Stimulated activated naive CD4-positive, alpha-beta T cell treated with Interleukin-2 at 50 U/mL for 16 hours (primary cell): ENCODE results near the gene PPP2R5D.
"Not testable (repeated sequence)": the region's sequence is repeated elsewhere in the genome, so short reads cannot be mapped to it uniquely, and the experiment has no call there.

Source experiments
- DNase-seq: peaks from one replicate; lab custom pipeline; 2025; lab: John Stamatoyannopoulos, UW

The PPP2R5D gene

DNA sequence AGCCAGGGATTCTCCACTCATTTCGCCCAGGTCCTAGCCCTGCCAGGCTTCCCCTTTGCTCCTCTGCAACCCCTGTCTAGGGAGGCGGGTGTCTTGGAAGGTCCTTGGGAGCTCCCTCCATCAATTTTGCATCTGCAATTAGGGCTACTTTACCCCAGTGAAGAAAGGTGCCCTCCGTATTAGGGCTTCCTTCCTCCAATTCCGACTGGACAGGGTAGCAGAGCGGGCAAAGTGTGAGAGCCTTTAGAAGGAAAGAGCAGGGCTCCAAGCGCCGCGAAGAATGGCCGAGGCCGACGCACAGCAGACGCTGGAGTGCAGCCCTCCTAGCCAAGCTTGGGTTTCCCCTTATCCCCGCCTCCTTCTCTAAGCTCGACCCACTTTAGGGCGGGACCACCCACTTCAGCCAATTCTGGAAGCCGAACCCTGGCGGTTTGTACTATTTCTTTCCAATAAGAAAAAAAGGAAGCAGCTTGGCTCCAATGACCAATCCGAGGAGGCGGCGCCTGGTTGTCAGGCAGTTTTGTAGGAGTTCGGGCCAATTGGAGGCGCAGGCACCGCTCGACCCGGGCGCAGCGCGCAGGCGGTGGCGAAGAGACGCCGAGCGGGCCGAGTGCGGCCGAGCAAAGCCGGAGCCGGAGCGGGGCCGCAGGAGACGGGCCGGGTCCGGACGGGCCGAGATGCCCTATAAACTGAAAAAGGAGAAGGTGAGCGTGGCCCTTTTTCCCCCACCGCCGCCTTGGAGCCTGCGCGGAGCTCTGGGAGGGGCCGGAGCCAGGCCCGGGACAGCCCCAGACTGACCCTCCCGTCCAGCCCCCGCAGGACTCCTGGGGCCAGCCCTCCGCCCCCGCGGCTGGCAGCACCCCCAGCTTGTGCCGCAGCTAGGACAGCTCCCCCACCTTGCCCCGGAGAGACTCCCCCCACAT, at the start of gene PPP2R5D:
TSS of gene PPP2R5D (plus strand) at position 570 of the 923 bp plus-strand sequence. CDS start at position 678, 108 bp downstream.
- DNase-seq = peak; percentile 98

GRCh38 chr6:42935322-42935721, 49.0 kb upstream of the PPP2R5D start:
- DNase-seq = no peak

GRCh38 chr6:42936398-42936797, 48.0 kb upstream of the PPP2R5D start:
- DNase-seq = no peak

GRCh38 chr6:42937548-42938427, 46.6 kb upstream of the PPP2R5D start:
- no peak for DNase-seq

- no peak for DNase-seq
Measured at GRCh38 chr6:42938428-42938796, 46.0 kb upstream of the PPP2R5D start.

- no peak for DNase-seq
Measured at GRCh38 chr6:42938987-42939809, 45.2 kb upstream of the PPP2R5D start.

- no peak for DNase-seq
Measured at GRCh38 chr6:42939810-42940167, 44.6 kb upstream of the PPP2R5D start.

DNA sequence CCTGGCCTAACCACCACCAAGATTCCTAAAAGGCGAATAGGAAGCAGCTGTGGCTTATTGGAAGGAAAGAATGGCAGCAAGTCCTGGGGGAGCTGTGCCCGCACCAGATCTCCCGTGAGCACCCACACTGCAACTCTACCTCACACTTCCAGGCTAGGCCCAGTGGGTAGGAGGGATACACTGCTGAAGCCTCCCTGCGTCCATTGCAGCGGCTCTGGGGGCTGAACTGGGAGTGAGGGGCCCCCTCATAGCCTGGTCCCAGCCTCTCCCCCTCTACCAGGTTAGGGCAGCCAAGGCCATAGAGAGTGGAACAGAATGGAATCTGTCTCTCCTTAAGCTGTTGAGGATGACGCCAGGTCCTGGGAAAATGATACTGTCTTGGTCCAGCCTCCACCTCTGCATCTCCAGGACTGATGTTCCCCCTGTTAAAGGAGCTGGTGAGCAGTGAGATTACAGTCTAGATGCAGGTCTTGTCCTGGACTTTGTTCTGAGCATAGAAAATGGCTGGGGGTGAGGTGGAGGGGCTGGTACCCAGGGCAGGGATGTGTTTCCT, 43.8 kb upstream of the PPP2R5D start:
- DNase-seq = no peak

GRCh38 chr6:42941356-42941755, 43.0 kb upstream of the PPP2R5D start:
- DNase-seq = not testable (repeated sequence)

- no peak for DNase-seq
Measured at GRCh38 chr6:42942444-42942843, 41.9 kb upstream of the PPP2R5D start.

GRCh38 chr6:42947950-42948349, 36.4 kb upstream of the PPP2R5D start:
- DNase-seq = no peak

DNA sequence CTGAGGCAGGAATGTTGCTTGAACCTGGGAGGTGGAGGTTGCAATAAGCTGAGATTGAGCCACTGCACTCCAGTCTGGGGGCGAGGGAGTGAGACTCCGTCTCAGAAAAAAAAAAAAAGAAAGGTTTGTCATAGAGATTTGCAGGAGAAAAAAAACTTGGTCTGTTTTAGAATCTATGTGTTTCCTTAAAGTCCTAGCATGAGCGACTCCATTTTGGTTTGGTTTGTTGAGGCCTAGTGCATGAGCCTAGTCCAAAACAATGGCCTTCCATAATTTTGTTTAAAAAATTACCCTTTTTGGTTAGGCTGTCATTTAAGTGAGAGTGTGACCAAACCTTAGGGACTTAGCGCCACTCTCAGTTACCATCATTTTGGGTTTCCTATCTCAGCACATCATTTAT, 32.0 kb upstream of the PPP2R5D start:
- DNase-seq = no peak

GRCh38 chr6:42954405-42954804, 30.0 kb upstream of the PPP2R5D start:
- not testable (repeated sequence) for DNase-seq

- DNase-seq = no peak
Measured at GRCh38 chr6:42958125-42958524, 26.2 kb upstream of the PPP2R5D start.

DNA sequence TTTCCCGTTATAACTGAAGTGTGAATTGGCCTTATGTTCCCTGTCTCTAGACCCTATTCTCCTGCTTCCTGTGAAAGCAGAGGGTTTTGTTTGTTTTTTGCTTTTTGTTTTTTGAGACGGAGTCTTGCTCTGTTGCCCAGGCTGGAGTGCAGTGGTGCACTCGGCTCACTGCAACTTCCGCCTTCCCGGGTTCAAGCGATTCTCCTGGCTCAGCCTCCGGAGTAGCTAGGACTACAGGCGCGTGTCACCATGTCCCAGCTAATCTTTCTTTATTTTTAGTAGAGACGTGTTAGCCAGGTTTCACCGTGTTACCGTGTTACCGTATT, 24.5 kb upstream of the PPP2R5D start:
- DNase-seq = no peak

DNA sequence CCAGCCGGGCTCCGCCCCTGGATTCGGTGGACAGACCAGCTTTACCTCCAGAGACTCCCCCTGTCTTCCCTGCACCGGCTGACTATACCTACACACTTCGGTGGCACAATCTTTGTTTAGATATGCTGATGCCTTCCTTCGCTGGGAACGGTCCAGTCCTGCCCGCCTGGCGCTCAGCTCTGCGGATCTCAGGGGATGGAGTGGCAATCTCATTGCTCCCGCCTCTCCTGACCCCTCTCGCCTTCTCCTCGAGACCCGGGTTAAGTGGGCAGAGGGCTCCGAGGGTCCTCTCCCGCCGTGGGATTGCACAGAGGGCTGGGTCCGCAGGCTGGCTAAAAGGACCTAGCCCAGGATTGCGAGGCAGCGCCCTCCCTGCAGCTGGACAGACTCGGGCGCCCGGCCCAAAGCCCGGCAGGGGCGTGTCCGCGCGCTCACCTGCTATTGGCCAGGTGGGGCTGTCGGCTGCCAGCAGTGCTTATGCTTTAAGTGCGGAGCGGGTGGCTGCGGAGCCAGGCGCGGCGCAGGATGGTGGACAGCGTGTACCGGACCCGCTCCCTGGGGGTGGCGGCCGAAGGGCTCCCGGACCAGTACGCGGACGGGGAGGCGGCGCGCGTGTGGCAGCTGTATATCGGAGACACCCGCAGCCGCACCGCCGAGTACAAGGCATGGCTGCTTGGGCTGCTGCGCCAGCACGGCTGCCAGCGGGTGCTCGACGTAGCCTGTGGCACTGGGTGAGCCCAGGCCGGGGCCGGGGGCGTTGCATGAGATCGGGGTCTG, 23.9 kb upstream of the PPP2R5D start, which contains the start of gene GNMT:
TSS of gene GNMT (plus strand) at position 512 of the 777 bp plus-strand sequence. CDS start at position 526, 14 bp downstream.
- DNase-seq = no peak

DNA sequence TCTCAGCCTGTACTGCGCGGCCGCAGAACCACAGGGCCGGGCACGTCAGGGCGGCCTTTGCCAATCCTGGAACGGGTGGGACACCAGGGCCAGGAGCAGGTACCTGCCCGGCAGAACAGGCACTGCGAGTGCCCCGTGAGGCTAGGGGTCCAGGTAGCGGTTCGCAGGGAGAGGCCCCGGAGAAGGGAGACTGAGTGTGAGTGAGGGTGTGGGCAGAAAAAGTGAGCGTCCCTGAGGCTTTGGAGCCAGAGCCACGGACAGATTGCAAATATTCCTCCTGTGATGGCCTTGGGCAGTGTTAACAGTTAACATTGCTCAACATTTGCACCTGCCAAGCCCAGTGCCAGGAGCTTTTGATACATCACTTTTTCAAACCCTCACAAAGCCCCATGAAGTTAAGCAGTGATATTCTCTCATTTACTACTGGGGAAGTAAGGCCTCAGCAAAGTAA, 23.3 kb upstream of the PPP2R5D start:
- DNase-seq = no peak

- no peak for DNase-seq
Measured at GRCh38 chr6:42962096-42962495, 22.3 kb upstream of the PPP2R5D start.

DNA sequence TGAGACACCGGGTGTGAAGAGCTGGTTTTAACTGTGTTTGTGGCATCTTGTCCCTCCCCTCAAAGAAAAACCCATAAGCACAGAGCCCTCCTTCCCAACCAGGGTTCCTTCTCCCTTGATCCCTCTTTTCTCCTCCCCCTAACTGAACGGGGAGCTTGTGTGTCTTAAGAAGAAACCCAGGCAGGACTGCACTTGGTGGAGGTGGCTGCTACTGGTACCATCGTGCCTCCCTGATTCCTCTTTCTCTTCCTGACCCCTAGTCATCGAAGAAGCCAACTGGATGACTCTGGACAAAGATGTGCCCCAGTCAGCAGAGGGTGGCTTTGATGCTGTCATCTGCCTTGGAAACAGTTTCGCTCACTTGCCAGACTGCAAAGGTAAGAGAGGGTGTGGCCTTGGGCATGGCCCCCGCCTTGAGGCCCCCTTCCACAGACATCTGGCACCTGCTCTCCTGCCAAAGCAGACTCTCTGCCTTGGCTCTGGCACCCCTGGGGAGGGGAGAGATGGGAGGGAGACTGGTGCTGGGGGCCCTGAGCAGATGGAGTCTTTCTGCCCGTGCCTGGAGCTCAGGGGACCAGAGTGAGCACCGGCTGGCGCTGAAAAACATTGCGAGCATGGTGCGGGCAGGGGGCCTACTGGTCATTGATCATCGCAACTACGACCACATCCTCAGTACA, 21.7 kb upstream of the PPP2R5D start:
- DNase-seq = no peak

DNA sequence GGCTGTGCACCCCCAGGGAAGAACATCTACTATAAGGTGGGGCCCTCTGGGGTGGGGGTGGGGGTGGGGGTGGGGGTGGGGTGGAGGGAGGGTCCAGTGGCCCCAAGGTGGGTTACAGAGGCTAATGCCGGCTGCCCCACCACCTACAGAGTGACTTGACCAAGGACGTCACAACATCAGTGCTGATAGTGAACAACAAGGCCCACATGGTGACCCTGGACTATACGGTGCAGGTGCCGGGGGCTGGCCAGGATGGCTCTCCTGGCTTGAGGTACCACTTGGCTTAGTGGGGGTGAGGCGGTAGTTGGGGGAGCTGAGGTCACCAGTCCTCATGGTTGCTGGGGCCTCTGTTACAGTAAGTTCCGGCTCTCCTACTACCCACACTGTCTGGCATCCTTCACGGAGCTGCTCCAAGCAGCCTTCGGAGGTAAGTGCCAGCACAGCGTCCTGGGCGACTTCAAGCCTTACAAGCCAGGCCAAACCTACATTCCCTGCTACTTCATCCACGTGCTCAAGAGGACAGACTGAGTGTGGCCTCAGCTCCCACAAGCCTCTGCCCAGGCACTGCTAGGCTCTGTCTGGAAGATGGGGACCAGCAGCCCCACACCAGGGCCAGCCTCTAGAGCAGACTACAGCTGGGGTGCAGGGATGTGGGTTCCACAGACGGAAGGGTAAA, 21.1 kb upstream of the PPP2R5D start:
- DNase-seq = no peak
